Skeletal muscle tissue (tissue), 4 donors: ENCODE results near the gene BLMH. TPM values are rescaled to one million over a fixed set of nuclear protein-coding genes. Genes with fewer than 3 reads are reported as not detected.

Experiments
- H3K27ac ChIP-seq: one replicate; pipeline ENCODE4 v1.7.0; 2013; ENCODE audit warnings: mild to moderate bottlenecking, low read depth, low read length, inconsistent platforms
- H3K27me3 ChIP-seq, 3 donors: one replicate each; pipeline ENCODE4 v1.7.0; 2013; ENCODE audit warnings: low read length in 3 of 3; ENCODE audit not compliant: control insufficient read depth in 3 of 3, insufficient read depth in 3 of 3
- H3K36me3 ChIP-seq, 3 donors: one replicate each; pipeline ENCODE4 v1.7.0; 2013; ENCODE audit warnings: low read length in 3 of 3; ENCODE audit not compliant: control insufficient read depth in 3 of 3, insufficient read depth in 3 of 3
- H3K4me1 ChIP-seq, 3 donors: one replicate each; pipeline ENCODE4 v1.7.0; 2013; ENCODE audit warnings: low read length in 3 of 3, mild to moderate bottlenecking in 3 of 3; ENCODE audit not compliant: control insufficient read depth in 3 of 3, insufficient read depth in 3 of 3
- H3K4me3 ChIP-seq, 3 donors: one replicate each; pipeline ENCODE4 v1.7.0; 2013; ENCODE audit warnings: low read length in 3 of 3
- H3K9ac ChIP-seq, 3 donors: one replicate each; pipeline ENCODE4 v1.7.0; 2013; ENCODE audit warnings: low read length in 3 of 3, mild to moderate bottlenecking in 3 of 3, moderate library complexity in 2 of 3, low read depth in 1 of 3
- H3K9me3 ChIP-seq, 3 donors: one replicate each; pipeline ENCODE4 v1.7.0; 2013; ENCODE audit warnings: low read length in 3 of 3; ENCODE audit not compliant: control insufficient read depth in 3 of 3
- total RNA-seq: library from RNA; depleted of rRNA; stranded (reverse); fragments of >200 nt; gene quantifications from one replicate; pipeline ENCODE4 v1.2.3, GENCODE V29; 2014
- donor health status: Osteomylitis.

Gene BLMH
- total RNA-seq, 1 donor from 2014 or later = 37.1 TPM

DNA sequence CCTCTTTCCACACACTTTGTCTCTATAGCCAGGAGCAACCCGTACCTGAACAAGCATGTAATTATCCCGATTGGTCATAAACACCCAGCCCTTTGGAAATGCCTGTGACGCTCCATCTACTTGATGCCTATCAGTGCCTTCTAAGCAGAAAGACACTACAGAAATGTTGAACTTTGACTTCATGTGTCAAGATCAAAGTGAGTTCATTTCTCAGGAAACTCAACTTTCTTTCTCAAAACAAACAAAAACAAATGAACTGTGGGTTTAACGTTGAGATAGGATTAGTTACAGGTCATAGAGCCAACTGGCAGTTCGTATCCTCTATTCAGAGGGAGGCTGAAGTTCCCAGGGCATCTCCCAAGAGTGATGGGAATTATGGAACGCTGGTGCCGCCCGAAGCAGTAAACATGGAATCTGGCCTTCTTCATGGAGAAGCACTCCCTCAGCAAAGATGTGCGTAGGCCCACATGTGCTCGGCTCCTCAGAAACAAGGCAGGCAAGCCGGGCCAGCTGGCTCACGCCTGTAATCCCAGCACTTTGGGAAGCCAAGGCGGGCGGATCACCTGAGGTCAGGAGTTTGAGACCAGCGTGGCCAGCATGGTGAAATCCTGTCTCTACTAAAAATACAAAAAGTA lies 65.7 kb downstream of the BLMH start:
- H3K4me1 ChIP-seq = no peaks in the 10 kb centered on the region
- no peaks in the 10 kb centered on the region for H3K9me3 ChIP-seq
- no peaks in the 10 kb centered on the region for H3K36me3 ChIP-seq
- peaks cover 15 to 22% (median 22%) of the 10 kb centered on the region in 3 donors for H3K27me3 ChIP-seq
- H3K9ac ChIP-seq = no peak overlapping the region
- no peak overlapping the region for H3K4me3 ChIP-seq
- no peak overlapping the region for H3K27ac ChIP-seq

DNA sequence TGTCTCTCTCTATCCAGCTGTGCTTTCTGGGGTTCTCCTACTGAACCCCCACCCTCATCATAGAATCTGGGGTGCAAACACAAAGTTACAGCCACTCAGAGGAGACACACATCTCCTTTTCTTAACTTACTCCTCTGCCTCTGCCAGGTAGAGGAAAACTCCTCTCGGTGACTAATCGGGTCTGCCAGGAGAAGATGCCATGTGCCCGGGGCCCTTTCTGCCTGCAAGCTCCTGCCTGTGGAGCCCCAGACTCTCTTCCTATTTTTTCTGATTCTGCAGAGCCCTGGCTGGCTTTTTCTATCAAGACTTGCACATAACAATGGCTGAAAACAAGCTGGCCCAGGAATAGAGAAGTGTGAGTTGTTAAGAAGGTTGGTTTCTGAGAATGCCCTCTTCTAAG lies 66.6 kb downstream of the BLMH start:
- Histone ChIP-seq H3K4me1 (no peaks in the 10 kb centered on the region), H3K4me3 (no peak overlapping the region), H3K36me3 (no peaks in the 10 kb centered on the region), H3K9ac (no peak overlapping the region), H3K9me3 (no peaks in the 10 kb centered on the region), H3K27ac (no peak overlapping the region), H3K27me3 (peaks cover 15 to 18% (median 16%) of the 10 kb centered on the region in 3 donors)

DNA sequence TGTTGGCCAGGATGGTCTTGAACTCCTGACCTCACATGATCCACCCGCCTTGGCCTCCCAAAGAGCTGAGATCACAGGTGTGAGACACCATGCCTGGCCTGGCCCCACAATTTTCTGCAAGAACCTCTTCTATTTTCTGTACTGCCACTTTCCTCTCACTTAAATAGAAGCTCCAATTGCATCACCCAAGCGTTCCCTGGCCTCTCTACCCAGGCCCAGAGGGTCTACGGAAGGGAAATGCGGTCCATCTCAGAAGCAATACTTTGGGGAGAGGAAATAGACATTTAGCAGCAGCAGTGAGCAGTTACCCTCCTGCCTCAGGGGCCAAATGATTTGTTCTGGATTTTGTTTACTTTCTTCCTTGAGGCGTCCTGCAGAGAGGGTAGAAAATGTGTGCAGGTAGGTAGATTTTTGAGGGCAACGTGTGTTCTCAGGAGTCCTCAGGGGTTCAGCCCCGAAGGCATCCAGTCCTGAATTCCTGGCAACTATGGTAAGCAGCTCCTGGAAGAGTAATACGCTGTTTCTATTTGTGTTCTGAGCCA lies 67.3 kb downstream of the BLMH start:
- Histone ChIP-seq H3K9ac (no peak overlapping the region), H3K27ac (no peak overlapping the region), H3K36me3 (no peaks in the 10 kb centered on the region), H3K27me3 (peaks cover 15 to 16% (median 15%) of the 10 kb centered on the region in 3 donors), H3K4me1 (no peaks in the 10 kb centered on the region), H3K9me3 (no peaks in the 10 kb centered on the region), H3K4me3 (no peak overlapping the region)

DNA sequence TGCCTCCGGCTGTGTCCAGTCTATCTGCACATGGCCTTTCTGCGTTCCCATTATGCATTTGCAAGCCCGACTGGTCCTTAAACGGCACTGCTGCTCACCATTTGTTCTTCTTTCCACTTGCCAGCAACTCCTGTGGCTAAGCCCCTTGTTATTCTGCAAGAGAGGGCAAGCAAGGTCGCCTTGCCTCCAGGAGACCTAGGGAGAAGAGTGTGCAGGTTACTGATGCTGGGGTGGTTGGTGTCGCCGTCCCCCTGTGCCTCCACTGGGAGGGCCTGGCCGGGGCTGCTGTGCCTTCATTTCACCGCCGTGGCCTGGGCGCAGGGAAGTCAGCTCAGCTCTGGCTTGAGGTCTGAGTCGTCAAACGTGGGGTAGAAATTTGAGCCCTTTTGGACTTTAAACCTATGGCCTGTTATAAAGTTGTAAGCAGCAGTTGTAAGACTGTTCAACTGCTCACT lies 69.0 kb downstream of the BLMH start:
- H3K9ac ChIP-seq = no peak overlapping the region

DNA sequence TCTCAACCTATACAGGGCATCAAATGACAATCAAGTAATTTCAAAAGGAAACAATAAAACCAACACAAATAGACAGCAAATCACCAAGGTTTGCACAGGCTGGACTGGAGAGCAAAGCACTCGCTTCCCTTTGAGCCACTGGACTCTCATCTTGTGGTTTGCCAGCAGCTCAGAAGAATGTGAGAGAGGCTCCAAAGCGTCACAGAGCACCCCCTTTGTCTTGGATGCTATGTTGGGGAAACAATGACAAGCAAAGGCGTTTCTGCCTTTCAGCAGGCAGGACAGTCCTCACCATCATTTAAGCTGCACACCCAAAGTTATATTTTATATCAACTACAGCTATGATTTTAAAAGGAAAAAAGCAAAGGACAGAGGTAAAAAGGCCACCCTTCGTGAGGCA lies 69.5 kb downstream of the BLMH start:
- Histone ChIP-seq H3K36me3 (no peaks in the 10 kb centered on the region), H3K4me3 (no peak overlapping the region), H3K27me3 (peaks cover 7 to 14% (median 8%) of the 10 kb centered on the region in 3 donors), H3K4me1 (no peaks in the 10 kb centered on the region), H3K9ac (no peak overlapping the region), H3K9me3 (no peaks in the 10 kb centered on the region), H3K27ac (no peak overlapping the region)

More for the DNA sequence above, 69.0 kb downstream of the BLMH start:
- Histone ChIP-seq H3K9me3 (no peaks in the 10 kb centered on the region), H3K27ac (no peak overlapping the region), H3K36me3 (no peaks in the 10 kb centered on the region), H3K27me3 (peaks cover 8 to 16% (median 9%) of the 10 kb centered on the region in 3 donors), H3K4me3 (no peak overlapping the region), H3K4me1 (no peaks in the 10 kb centered on the region)

DNA sequence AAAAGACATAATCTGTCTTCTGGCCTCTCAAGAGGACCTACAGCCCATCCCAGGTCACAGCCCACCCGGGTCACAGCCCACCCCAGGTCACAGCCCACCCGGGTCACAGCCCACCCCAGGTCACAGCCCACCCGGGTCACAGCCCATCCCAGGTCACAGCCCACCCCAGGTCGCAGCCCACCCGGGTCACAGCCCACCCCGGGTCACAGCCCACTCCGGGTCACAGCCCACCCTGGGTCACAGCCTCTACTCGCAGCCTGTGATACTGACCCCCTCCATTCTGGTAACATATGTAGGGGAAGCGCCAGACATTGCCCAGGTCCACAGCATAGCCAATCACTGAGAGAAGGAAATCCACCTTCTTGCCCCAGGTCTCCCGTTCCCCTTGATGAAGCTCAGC lies 70.4 kb downstream of the BLMH start:
- H3K27ac ChIP-seq = no peak overlapping the region
- H3K9me3 ChIP-seq = no peaks in the 10 kb centered on the region
- no peak overlapping the region for H3K4me3 ChIP-seq
- H3K36me3 ChIP-seq = no peaks in the 10 kb centered on the region
- H3K4me1 ChIP-seq = no peaks in the 10 kb centered on the region
- peaks cover 2 to 9% (median 3%) of the 10 kb centered on the region in 3 donors for H3K27me3 ChIP-seq
- H3K9ac ChIP-seq = no peak overlapping the region

DNA sequence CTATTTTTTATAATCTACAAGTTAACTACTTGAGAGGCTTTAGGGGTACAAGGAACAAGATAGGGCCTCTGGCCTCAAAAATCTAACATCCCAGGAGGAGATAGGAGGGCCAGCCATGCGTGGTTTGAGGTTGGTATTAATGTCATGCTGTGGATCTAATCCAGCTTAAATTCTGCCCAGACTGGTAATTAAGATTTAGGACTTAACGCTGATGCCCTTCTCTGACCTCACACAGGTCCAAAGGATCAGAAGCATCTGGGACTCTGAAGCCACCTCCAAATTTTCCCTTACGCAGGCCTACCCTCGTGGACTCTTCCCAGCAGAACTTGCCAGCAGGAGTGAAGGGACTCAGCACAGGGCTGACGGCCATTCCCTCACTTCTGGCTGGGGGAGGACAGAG lies 71.3 kb downstream of the BLMH start:
- Histone ChIP-seq H3K9me3 (no peaks in the 10 kb centered on the region), H3K27me3 (peaks cover 0 to 6% (median 2%) of the 10 kb centered on the region in 3 donors), H3K4me1 (no peaks in the 10 kb centered on the region), H3K4me3 (no peak overlapping the region), H3K9ac (no peak overlapping the region), H3K27ac (no peak overlapping the region), H3K36me3 (no peaks in the 10 kb centered on the region)

DNA sequence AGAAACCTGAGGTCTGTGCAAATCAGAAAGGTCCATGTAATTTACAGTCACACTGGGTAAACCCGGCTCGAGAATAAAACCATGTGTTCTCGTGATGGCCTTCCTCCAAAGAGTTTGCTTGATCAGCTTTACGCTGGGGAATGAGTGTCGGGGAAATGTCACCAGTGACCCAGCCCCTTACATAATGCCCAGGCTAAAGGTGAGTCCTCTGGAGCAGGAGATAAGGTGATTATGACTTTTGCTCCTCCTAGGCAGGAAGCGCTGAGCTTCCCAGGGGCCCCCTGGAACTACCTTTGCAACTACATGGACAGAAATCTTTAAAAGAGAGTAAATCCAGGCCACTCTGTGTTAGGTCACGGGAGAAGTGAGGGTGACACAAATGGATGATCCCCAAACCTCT lies 71.9 kb downstream of the BLMH start:
- Histone ChIP-seq H3K9me3 (no peaks in the 10 kb centered on the region), H3K4me1 (no peaks in the 10 kb centered on the region), H3K27ac (no peak overlapping the region), H3K9ac (no peak overlapping the region), H3K4me3 (no peak overlapping the region), H3K36me3 (no peaks in the 10 kb centered on the region), H3K27me3 (peaks cover 0 to 6% (median 2%) of the 10 kb centered on the region in 3 donors)

DNA sequence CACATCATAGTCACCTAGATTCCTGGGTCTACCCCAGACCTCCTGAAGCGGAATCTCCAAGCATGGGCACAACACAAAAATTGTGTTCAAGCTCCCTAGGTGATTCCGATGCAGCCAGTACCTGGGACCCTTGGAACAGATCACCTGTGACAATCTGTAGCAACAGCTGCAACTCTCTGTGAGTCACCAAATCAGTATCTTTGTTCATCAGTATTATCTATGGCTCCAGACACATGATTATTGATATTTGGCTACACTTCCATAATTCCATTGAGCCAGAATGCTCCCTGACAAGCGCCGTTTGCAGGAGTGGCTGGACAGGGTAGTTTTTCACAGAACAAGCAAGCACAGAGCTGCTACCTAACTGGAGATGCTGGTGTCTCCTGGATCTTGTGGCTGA lies 72.4 kb downstream of the BLMH start:
- H3K27ac ChIP-seq = no peak overlapping the region
- H3K36me3 ChIP-seq = no peaks in the 10 kb centered on the region
- H3K4me1 ChIP-seq = no peaks in the 10 kb centered on the region
- no peaks in the 10 kb centered on the region for H3K9me3 ChIP-seq
- H3K4me3 ChIP-seq = no peak overlapping the region
- H3K9ac ChIP-seq = no peak overlapping the region
- peaks cover 0 to 6% (median 2%) of the 10 kb centered on the region in 3 donors for H3K27me3 ChIP-seq

DNA sequence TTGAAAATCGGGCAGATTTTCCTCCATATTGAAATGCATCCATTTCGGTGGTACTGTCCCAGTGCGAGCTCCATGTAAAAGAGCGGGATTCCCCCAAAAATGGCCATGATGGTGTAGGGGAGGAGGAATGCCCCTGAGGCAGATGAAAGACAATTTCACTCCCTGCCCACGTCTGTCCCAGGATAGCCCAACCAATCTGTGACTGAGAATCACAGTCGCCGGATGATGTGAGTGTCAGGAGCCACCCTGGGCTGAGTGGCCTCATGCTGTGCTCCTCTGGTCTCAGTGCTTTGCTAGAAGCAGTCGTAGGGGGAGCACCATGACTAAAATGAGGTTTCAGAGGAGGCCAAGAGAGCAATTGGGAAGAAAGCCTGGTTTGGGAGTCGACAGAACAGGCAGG lies 72.9 kb downstream of the BLMH start:
- no peaks in the 10 kb centered on the region for H3K4me1 ChIP-seq
- no peak overlapping the region for H3K4me3 ChIP-seq
- peaks cover 0 to 6% (median 2%) of the 10 kb centered on the region in 3 donors for H3K27me3 ChIP-seq
- no peak overlapping the region for H3K9ac ChIP-seq
- no peaks in the 10 kb centered on the region for H3K9me3 ChIP-seq
- no peak overlapping the region for H3K27ac ChIP-seq
- no peaks in the 10 kb centered on the region for H3K36me3 ChIP-seq
